ENCODE results near the gene KRI1.
"Not testable (repeated sequence)": the region's sequence is repeated elsewhere in the genome, so short reads cannot be mapped to it uniquely, and the experiment has no call there.

Gene KRI1

DNA sequence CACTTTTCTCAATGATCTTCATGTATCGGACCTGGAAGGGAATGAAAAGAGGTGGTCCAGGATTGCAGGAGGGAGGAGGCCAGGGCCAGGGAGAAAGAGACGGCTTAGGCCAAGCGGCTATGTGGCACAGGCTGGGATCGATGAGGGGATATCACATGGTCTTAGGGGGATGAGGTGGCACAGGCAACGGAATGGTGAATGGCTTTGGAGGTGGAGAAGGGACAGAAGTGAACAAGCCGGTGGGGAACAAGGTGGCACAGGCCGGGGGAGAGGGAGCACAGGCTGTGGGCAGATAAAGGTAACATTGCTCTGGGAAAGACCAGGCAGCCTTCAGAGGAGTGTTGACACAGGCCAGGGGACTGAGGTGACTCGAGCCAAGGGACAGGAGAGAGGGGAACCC, 8.7 kb upstream of the KRI1 start:
- DNase-seq = no peak

- DNase-seq = not testable (repeated sequence)
These were observed 8.0 kb upstream of the KRI1 start for GRCh38 chr19:10573793-10574192.

- peak; percentile 91 for DNase-seq
These were observed 3.2 kb upstream of the KRI1 start, which contains the start of gene CDKN2D for GRCh38 chr19:10568826-10569651. CDKN2D (minus strand) TSS chr19:10568979; CDS start chr19:10568653, 326 bp downstream.

DNA sequence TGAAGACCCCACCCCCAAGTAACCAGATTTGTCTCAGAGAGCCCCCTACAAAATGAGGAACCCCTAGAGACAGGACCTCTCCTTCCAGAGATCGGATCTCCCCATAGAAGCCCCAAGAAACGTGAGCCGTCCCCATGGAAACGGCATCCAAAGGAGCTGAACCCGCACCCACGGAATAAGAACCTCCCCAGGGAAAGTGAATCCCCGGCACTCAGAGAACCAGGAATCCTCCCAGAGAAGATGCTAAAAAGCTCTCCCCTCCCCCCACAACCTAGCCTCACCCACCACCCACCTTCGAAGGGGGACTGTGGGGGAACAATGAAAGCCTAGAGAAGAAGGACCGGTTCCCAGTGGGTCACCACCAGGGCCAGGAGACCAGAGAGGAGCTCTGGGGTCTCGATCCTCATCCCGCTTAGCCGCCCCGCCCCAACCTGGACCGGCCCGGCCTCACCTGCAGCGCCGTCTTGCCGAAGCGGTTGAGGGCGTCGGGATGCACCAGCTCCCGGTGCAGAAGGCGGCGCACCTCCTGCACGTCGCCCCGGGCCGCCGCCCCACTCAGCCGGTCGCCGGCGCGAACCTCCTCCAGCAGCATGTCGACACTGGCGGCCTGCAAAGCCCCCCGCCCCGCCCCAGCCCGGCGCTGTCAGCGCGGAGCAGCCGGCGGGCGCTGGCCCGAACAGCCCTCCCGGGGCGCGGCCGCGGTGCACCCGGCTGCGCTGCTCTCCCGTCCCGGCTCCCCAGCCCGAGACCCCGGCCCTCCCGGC, 2.4 kb upstream of the KRI1 start:
- no peak for DNase-seq

DNA sequence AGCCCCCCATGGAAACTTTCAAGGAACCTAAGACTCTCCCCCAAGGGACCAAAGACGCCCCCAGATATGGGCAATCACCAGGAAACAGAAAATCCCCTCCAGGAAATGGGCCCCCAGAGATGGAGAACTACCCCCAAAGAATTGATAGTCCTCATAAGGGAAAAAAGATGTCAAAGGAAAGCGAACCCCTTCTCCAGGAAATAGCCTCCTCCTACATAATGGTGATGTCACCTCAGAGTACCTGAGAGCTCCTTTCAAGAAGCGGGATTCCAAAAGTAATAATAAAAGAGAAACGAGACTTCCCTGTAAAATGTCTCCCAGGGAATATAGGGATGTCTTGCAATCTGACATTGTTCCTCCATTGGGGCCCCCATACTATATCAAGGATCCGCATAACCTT, 1.8 kb upstream of the KRI1 start:
- no peak for DNase-seq

- DNase-seq = no peak
These were observed 1.0 kb upstream of the KRI1 start for GRCh38 chr19:10566658-10567410.

DNA sequence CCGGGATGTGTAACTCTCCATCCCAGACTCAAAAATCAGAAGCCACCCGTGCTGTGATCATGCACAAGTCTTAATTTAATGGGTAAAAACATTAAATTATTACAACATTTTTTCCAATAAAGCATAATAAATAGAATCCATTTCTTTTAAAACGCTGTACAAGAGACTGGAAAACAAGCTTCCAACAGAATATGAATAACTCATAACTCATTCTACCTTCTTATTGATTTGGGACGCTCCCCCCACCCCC, 523 bp upstream of the KRI1 start:
- DNase-seq = no peak

GRCh38 chr19:10565028-10565566, 713 bp downstream of the KRI1 start:
- no peak for DNase-seq

- DNase-seq = no peak
These were observed 3.2 kb downstream of the KRI1 start for GRCh38 chr19:10562609-10563008.

GRCh38 chr19:10560154-10560553, 5.7 kb downstream of the KRI1 start:
- DNase-seq = no peak

DNA sequence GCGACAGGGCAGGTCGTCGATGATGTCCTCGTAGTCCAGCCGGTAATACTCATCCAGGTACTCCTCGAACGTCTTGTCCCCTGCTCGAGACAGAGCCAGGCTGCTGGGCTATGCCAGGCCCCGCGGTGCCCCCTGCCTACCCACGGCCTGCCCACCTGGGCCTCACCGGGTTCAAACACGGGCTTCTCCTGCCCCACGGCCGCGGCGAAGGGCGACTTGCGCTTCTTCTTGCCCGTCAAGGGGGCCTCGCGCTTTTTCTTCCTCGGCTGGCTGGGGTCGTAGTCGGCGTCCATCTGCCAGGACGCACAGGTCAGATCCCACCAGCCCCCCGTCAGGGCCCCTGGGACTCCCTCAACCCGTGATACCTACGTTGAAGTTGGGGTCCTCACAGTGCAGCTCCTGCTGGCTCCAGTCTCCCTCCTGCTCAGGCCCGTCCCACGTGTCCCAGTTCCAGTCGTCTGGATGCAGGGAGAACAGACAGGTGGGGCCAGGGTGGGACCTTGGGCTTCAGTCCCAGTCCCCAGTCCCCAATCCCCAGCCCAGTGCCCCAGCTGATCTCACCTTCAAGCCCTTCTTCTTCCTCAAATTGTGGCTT, 8.1 kb downstream of the KRI1 start:
- no peak for DNase-seq

- no peak for DNase-seq
These were observed 10.2 kb downstream of the KRI1 start for GRCh38 chr19:10555610-10555973.

GRCh38 chr19:10554760-10555609, 10.8 kb downstream of the KRI1 start:
- DNase-seq = no peak

- DNase-seq = no peak
These were observed 11.8 kb downstream of the KRI1 start for GRCh38 chr19:10553943-10554381.

DNA sequence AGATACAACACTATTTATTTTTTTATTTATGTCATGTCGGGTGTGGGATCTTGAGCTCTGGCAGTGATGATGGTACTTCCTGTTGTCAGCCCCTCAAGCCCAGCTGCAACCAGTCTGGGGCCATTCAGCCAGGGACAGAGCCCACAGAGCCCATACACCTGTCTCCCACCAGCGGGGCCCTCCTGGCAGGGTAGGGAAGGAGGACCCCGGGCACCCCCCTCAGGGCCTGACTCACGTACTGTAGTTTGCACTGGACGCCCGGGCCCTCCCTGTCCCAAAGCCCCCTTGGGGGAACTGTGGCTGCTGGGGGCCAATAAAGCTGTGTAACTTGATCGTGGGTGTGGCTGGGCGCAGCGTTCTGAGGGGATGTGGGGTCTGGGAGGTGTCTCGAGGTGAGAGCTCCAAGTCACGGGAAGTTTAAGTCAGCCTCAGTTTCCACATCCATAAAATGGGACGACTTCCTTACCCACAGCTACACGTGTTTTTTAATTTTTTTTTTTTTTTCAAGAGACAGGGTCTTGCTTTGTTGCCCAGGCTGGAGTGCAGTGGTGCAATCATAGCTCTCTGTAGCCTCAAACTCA, 12.6 kb downstream of the KRI1 start:
- no peak for DNase-seq

DNA sequence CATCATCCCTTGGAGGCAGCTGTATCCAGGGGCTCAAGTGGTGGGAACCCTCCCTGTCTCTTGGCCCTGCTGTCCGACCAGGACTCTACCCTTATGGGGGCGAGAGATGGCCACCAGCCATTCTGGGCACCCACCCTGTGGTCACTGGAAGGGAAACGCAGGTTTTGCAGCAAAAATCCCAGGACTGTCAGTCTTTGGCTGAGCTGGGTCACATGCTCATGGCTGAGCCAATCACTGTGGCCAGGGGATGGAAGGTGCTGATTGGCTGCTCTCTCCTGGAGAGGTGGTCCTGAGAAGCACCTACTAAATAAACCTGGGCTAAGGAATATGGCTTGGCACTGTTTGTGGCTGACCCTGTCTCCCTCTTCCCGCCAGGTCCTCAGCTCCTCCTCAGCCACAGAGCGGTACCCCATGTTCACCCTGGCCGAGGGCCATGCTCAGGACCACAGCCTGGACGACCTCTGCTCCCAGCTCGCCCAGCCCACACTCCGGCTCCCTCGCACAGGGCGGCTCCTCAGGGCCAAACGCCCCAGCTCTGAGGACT, 13.2 kb downstream of the KRI1 start:
- no peak for DNase-seq

- DNase-seq = no peak
These were observed 14.0 kb downstream of the KRI1 start for GRCh38 chr19:10551698-10552301.

DNA sequence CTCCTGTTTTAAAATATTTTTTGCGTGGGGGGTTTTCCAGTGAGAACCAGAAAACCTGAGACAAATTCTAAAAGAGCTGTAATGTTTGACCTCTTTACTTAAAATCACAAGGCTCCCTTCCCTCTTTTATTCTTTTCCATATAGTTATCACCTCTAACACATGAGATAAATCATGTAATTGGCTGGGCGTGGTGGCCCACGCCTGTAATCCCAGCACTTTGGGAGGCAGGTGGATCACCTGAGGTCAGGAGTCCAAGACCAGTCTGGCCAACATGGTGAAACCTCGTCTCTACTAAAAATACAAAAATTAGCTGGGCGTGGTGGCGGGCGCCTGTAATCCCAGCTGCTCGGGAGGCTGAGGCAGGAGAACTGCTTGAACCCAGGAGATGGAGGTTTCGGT, 14.8 kb downstream of the KRI1 start:
- DNase-seq = not testable (repeated sequence)

- no peak for DNase-seq
These were observed 15.5 kb downstream of the KRI1 start for GRCh38 chr19:10550336-10550735.

DNA sequence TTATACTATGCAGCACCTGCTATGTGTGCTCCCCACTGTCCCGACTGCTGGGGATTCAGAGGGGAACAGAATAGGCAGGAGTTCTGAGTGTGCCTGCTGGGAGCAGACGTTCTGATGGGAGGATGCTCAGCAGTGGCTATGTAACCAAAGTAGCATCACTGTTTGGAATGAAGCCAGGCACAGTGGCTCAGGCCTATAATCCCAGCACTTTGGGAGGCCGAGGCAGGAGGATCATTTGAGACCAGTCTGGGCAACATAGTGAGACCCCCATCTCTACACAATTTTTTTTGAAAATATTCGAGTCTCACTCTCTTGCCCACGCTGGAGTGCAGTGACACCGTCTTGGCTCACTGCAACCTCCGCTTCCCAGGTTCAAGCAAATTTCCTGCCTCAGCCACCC, 16.1 kb downstream of the KRI1 start:
- DNase-seq = no peak

DNA sequence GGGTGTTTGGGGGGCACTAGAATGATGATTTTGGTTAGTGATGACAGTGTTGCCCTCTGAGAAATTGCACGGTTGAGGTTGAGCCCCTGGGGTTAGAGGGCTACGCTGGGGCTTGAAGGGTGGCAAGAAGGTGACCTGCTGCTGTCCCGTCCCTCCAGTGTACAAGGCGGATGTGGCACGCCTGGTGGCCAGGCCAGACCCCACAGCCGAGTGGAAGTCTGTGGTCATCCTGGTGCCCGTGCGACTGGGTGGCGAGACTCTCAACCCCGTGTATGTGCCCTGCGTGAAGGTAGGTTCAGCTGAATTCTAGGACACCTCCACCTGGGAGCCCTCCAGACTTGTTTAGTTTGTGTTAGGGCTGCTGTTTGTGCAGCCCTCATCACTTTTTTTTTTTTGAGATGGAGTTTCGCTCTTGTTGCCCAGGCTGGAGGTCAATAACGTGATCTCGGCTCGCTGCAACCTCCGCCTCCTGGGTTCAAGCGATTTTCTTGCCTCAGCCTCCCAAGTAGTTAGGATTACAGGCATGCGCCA, 17.0 kb downstream of the KRI1 start:
- no peak for DNase-seq
